ENCODE measurements around the gene SF1.
"Not testable (repeated sequence)": the region's sequence is repeated elsewhere in the genome, so short reads cannot be mapped to it uniquely, and the experiment has no call there.

Gene SF1, protein sequence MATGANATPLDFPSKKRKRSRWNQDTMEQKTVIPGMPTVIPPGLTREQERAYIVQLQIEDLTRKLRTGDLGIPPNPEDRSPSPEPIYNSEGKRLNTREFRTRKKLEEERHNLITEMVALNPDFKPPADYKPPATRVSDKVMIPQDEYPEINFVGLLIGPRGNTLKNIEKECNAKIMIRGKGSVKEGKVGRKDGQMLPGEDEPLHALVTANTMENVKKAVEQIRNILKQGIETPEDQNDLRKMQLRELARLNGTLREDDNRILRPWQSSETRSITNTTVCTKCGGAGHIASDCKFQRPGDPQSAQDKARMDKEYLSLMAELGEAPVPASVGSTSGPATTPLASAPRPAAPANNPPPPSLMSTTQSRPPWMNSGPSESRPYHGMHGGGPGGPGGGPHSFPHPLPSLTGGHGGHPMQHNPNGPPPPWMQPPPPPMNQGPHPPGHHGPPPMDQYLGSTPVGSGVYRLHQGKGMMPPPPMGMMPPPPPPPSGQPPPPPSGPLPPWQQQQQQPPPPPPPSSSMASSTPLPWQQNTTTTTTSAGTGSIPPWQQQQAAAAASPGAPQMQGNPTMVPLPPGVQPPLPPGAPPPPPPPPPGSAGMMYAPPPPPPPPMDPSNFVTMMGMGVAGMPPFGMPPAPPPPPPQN

DNA sequence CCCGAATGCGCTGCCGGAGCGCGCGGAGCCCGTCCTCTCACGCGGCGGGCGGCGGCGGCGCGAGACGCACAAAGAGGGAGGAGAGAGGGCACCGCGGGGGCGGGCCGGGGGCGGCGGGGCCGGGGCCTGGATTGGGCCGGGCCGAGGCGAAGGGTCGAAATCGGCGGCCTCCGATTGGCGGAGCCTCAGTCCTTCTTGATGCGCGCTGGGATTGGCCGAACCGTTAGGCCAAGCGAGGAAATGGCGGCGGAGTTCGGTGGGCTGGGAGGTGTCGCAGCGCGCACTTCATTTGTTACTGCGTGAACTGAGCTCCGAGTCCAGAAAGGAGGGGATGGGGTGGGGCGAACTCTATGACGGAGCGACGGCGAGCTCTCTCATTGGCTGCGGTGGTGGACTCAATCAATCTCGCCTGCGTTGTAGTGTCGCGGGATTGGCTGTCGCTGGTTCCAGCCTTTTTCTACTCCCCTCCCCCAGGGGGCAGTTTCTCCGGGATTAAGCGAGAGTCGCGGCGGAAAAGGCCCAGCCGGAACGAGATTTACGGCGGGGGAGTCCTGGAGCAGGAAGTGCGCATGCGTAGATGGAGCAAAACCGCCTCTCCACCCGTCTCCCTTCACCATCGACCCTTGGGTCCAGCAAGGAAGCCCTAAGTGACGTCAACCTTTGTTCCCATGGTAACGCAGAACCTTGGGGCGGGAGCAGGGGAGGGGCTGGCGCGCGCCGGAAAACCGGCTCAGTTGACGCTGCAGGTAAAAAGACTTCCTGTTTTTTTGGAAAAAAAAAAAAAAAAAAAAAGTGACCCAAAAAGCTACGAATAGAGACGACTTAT, at the start of gene SF1:
TSS of gene SF1 (minus strand) at position 70 of the 826 bp plus-strand sequence. CDS start 150 bp downstream, outside the sequence.
- DNase-seq (ENCODE audit: low read depth): peak; percentile 96

DNA sequence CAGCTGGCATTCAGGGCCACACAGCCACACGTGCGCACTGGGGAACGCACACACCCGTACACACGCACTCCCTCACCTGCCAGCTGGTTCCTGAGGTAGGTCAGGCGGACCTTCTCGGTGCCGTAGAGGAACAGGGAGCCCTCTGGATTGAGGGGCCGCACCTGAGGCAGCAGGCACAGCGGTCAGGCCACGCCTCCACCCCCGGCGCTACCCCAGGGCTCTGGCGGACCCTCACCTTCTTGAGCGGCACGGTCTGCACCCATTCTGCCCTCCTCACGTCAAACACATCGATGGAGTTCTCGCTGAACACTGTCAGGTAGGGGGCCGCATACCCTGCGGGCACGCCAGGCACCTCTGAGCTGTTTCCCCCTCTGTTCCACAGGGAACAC, 49.1 kb upstream of the SF1 start:
- no peak for DNase-seq (ENCODE audit: low read depth)

DNA sequence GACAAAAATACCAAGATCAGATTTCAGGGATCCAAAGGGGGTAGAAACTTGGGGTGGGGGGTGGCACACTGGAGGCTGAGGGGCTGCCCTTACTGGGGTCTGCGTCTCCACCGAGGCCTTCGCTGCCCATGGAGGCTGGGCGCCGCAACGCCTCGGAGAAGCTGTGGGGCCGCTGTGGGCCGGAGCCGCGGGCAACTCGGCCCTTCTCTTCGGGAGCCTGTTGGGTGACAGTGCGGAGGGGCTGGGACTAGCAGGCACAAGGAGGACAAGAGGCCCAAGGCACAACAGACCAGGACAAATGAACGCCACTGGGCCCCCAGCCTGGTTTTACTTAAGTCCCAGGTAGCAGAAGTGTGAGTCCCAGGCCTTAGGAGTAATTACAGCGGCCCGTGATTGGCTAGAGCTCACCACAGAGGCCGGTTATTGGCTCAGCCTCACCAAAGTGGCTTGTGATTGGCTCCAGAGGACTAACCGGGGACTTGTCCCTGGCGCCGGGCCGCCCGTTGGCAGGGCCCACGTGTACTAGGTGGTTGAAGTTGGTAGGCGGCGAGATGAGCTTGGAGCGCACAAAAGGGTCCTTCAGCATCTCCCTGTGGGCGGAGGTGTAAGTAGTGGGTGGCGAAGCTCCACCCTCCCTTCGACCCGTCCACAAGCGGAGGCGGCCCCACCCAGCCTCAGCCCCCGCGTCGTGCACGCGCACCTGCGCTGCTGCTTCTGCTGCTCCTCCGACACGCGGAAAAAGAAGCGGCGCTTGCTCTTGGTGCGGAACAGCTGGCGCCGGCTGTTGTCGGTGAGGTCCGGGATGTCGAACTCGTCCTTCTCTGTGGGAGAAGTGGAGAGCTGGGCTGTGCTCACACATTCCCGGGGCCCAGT, 48.5 kb upstream of the SF1 start:
- no peak for DNase-seq (ENCODE audit: low read depth)

GRCh38 chr11:64826062-64826461, 47.7 kb upstream of the SF1 start:
- DNase-seq (ENCODE audit: low read depth): no peak

GRCh38 chr11:64823568-64824119, 45.3 kb upstream of the SF1 start:
- no peak for DNase-seq (ENCODE audit: low read depth)

DNA sequence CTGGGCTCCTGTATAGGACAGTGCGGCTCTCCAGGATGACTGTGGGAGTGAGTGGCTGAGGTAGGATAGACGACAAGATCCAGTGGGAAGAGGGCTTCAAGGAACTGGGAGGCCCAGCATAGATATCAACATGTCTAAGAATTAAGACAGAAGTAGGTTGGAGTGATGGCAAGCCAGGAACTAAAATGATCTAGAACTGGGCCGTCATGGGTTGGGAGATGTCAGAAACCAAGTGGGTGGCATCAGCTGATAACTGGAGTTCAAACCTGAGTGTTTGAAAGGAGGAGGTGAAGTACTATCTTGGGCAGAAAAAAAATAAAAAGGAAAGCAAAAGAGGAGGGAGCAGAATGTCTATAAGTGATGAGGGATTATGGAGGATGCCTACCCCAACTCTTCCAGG, 39.1 kb upstream of the SF1 start:
- DNase-seq (ENCODE audit: low read depth): no peak

- DNase-seq (ENCODE audit: low read depth): not testable (repeated sequence)
These were observed 37.1 kb upstream of the SF1 start for GRCh38 chr11:64815433-64815832.

GRCh38 chr11:64814712-64815187, 36.4 kb upstream of the SF1 start:
- no peak for DNase-seq (ENCODE audit: low read depth)

- no peak for DNase-seq (ENCODE audit: low read depth)
These were observed 35.5 kb upstream of the SF1 start for GRCh38 chr11:64813826-64814225.

DNA sequence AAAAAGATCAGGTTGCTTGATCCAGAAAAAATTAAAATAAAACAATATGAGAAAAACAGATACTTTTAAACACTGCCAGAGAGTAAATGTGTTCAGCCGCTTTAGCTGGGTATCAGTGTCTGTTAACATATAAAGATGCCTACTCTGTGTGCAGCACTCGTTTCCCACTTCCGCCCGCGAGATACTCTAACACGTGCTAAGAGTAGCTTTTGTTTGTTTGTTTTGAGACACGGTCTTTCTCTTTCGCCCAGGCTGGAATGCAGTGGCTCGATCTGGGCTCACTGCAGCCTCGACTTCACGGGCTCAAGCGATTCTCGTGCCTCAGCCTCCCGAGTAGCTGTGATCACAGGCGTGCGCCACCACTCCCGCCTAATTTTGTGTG, 32.5 kb upstream of the SF1 start:
- no peak for DNase-seq (ENCODE audit: low read depth)

GRCh38 chr11:64810271-64810890, 32.0 kb upstream of the SF1 start, which contains the start of gene MEN1:
Gene MEN1 (minus strand): TSS chr11:64810551. CDS start chr11:64810109, 442 bp downstream.
- DNase-seq (ENCODE audit: low read depth): peak; percentile 78

DNA sequence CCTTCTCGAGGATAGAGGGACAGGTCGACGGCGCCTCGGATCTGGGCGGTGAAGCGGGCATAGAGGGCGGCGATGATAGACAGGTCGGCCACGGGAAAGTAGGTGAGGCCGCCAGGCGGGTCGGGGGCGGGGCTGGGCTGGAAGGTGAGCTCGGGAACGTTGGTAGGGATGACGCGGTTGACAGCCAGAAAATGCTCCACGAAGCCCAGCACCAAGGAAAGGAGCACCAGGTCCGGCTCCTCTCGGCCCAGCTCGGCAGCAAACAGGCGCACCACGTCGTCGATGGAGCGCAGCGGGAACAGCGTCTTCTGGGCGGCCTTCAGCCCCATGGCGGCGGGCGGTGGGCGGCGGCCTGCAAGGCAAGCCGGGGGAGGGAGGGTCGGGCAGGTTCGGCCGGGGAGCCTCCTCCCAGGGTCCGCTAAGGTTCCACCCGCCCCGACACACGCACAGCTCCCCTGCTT, 31.5 kb upstream of the SF1 start:
- DNase-seq (ENCODE audit: low read depth): no peak

- DNase-seq (ENCODE audit: low read depth): no peak
These were observed 27.1 kb upstream of the SF1 start for GRCh38 chr11:64805481-64805880.

DNA sequence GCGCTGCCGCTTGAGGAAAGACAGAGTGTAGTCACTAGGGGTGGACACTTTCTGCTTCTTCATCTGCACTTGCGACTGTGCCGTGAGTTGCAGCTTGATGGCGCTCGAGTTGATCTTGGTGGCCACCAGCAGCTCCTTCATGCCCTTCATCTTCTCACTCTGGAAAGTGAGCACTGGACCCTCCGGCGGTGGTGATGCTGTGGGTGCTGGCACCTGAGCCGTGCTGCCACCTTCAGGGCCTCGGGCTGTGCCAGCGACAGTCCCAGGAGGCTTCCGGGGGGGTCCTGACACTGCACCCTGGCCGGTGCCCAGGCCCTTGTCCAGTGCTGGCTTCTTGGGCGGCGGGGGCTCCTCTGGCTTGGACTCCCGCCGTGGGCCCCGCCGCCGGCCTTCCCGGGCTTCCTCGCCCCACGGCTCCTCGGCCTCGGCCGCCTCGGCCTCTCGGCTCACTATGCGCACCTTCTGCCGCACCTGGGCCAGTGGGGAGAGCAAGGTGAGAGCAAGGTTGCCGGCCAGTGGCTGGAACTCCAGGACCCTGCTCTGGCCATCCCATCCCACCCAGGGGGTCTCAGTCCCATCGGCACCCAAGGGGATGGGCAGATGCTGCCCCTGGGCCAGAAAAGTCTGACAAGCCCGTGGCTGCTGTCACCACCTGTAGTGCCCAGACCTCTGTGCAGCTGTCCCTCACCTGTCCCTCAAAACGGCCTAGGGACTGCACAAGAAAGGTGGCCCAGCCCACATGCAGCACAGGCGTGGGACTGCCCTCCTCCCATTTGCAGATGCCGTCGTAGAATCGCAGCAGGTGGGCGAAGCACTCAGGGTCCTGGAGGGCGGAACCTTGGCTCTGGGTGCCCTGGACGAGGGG, 26.2 kb upstream of the SF1 start:
- no peak for DNase-seq (ENCODE audit: low read depth)

DNA sequence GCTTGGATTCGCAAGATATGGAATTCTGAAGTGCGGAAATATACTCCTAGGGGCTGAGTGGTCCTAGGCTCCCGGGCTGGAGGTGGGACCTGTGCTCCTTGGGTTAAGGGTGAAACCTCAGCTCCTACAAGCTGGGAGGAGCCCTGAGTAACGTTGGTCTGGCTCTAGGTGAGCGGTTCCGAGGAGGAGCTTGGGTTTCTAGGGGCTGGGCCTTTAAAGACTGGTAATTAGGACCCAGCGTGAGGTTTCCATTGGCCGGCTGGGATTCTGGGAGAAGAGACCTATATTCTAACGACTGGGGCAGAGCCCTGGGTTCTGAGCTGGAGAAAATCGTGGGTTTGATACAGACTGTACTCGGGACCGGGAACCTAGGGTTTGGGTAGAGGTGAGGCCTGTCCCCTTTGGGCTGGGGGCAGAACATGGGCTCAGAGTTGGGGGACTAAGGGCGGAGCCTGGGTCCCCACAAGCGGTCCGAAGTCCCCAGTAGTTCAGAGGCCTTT, 25.6 kb upstream of the SF1 start:
- DNase-seq (ENCODE audit: low read depth): no peak

DNA sequence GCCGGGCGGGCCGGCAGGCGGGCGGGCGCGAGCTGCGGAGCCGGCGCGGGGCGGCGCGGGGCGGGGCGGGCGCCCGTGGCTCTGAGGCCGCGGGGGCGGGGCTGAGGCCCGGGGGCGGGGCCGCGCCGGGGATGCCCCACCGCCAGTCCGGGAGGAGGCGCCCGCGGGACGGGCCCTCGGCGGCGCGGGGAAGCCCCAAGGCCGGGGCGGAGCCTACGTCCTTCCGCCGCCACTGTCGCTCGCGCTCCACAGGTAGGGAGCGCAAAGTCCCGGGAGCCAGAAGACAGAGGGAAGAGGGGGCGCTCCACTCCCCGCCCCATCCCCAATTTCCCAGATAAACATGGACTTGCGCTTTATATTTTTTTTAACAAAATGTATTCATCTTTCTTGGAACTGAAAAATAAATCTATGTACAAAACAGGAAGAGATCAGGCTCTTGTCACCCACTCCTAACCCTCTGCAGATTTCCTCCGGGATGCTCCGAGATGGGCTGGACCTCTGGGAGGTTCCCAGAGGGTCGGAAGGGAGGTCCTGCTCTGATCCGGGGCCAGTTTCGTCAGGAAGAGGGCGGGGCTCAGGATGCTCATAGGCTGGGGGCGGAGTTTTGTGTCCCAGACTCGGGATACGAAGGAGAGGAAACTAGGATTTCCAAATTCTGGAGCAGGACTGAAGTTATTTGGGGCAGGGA, 25.0 kb upstream of the SF1 start, which contains the start of gene MAP4K2:
TSS of gene MAP4K2 (minus strand) at position 57 of the 688 bp plus-strand sequence. CDS start 65 bp downstream, outside the sequence.
- DNase-seq (ENCODE audit: low read depth): peak; percentile 76

DNA sequence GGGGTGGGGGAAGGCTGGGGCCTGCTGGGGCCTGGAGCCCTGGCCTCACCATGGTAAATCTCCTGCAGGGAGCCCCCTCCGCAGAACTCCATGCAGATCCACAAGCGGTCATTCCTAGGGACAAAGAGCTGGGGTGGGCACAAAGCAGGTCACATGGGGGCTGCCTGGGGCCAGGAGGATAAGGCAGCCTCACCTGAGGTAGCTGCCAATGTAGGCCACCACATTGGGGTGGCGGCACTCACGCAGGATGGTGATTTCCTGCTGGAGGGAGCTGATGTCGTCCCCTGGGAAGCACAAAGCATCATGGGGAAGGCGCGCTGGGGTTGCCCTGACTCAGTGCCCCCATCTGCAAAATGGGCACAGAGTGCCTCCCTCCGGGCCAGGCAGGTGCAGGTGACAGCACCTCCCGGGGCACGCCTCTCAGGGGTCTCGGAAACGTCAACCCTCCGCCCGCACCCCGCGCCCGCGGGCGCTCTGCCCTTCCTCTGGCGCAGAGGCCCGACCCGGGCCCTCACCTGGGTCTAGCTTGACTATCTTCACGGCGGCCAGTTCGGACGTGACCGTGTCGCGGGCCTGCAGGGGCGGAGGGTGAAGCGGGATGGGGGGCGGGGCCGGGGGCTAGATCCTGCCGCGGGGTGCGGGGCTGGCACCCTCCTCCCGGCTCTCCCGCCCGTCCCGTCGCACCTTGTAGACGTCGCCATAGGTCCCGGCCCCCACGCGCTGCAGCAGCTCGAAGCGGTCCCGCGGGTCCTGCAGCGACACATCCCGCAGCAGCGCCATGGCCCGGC, 24.2 kb upstream of the SF1 start:
- no peak for DNase-seq (ENCODE audit: low read depth)
